K562 (cell line): ENCODE results near the gene FAM107B. TPM values are rescaled to one million over a fixed set of nuclear protein-coding genes. Genes with fewer than 3 reads are reported as not detected.
"Not testable (repeated sequence)": the region's sequence is repeated elsewhere in the genome, so short reads cannot be mapped to it uniquely, and the experiment has no call there.

ENCODE experiments used
- ATAC-seq: fragments of 200-7000 bp; cut with Tn5 transposase; 3 replicates; pipeline ENCODE4 v1.9.1; 2020; ENCODE audit warnings: moderate library complexity
- BruUV-seq: library from RNA; stranded (reverse); fragments of 400-500 nt; replicated peaks from 2 replicates; lab custom pipeline; 2021; lab: Mats Ljungman, UMichigan
- CTCF ChIA-PET: fragments of 300-600 bp; formaldehyde crosslinking; extraction: SDS; loops from one replicate; lab custom pipeline; 2021; ENCODE audit warnings: low intra/inter-chr PET ratio; lab: Yijun Ruan, JAX
- POLR2A ChIA-PET: fragments of 300-600, 350-650 bp; sonication (Branson Sonifier 250); formaldehyde crosslinking; extraction: SDS; loops from one replicate; lab custom pipeline; 2021; ENCODE audit warnings: antibody characterized with exemption, inconsistent platforms; lab: Yijun Ruan, JAX
- DNase-seq, 4 experiments: peaks; one replicate each; pipeline versions ENCODE4 v3.0.0 to v3.0.0-alpha.2; 2011 to 2018; ENCODE audit warnings: low spot score in 3 of 4, mixed read lengths in 3 of 4; ENCODE audit errors: extremely low read depth in 1 of 4
- FAIRE-seq: peaks from 2 replicates; lab custom pipeline; 2011; peaks lifted over from hg19 to GRCh38; lab: Jason Lieb, UNC
- H2AFZ ChIP-seq: 2 replicates; pipeline ENCODE4 v1.6.0; 2011; ENCODE audit warnings: low read depth, low read length, control low read depth, inconsistent platforms
- H3K27ac ChIP-seq: fragments of 200-600 bp; 3 replicates; pipeline ENCODE4 v1.8.0; 2011; ENCODE audit warnings: low read depth, mild to moderate bottlenecking, control low read depth, inconsistent platforms, low read length, moderate library complexity, mixed read lengths; ENCODE audit errors: extremely low read depth
- H3K27me3 ChIP-seq, 2 experiments: fragments of 300-600 bp in 1 of 2; 2 replicates in 1 of 2; 3 replicates in 1 of 2; pipeline versions ENCODE4 v1.6.0 to v1.8.0; 2011; ENCODE audit warnings: inconsistent platforms in 2 of 2, low read length in 2 of 2, mild to moderate bottlenecking in 1 of 2, mixed read lengths in 1 of 2, moderate library complexity in 1 of 2; ENCODE audit not compliant: control insufficient read depth in 2 of 2, insufficient read depth in 2 of 2
- H3K36me3 ChIP-seq: fragments of 300-600 bp; 3 replicates; pipeline ENCODE4 v1.8.0; 2011; ENCODE audit warnings: mild to moderate bottlenecking, low read length, inconsistent platforms; ENCODE audit not compliant: control insufficient read depth, insufficient read depth
- H3K4me1 ChIP-seq, 2 experiments: fragments of 200-600 bp in 1 of 2; replicated peaks in 1 of 2; 2 replicates in 1 of 2; 3 replicates in 1 of 2; pipeline versions ENCODE4 v1.5.1 to v1.8.0; 2011; ENCODE audit warnings: inconsistent platforms in 2 of 2, low read length in 2 of 2, mild to moderate bottlenecking in 1 of 2, mixed read lengths in 1 of 2, moderate library complexity in 1 of 2; ENCODE audit not compliant: control insufficient read depth in 2 of 2, insufficient read depth in 2 of 2
- H3K4me2 ChIP-seq: 2 replicates; pipeline ENCODE4 v1.6.1; 2011; ENCODE audit warnings: low read length, control low read depth, inconsistent platforms, mixed read lengths; ENCODE audit not compliant: insufficient read depth
- H3K4me3 ChIP-seq: fragments of 200-600 bp; sonication (generic), shearing (Covaris generic); 2 replicates; pipeline ENCODE4 v1.5.1; 2016; ENCODE audit warnings: control low read depth, inconsistent platforms
- H3K79me2 ChIP-seq: fragments of 200-600 bp; 3 replicates; pipeline ENCODE4 v1.8.0; 2011; ENCODE audit warnings: low read length, inconsistent platforms; ENCODE audit not compliant: control insufficient read depth, insufficient read depth
- H3K9ac ChIP-seq, 2 experiments: 2 replicates each; pipeline versions ENCODE4 v1.6.0 to v1.6.1; 2011; ENCODE audit warnings: low read depth in 2 of 2, low read length in 2 of 2, control low read depth in 1 of 2, inconsistent platforms in 1 of 2, mild to moderate bottlenecking in 1 of 2, mixed read lengths in 1 of 2; ENCODE audit not compliant: insufficient read depth in 1 of 2
- H3K9me1 ChIP-seq: one replicate; pipeline ENCODE4 v1.6.0; 2011; ENCODE audit warnings: inconsistent platforms, mild to moderate bottlenecking, low read length, moderate library complexity; ENCODE audit not compliant: control insufficient read depth, insufficient read depth
- H3K9me3 ChIP-seq: replicated peaks from 2 replicates; pipeline ENCODE4 v1.5.1; 2011; ENCODE audit warnings: low read depth, low read length, inconsistent platforms; ENCODE audit not compliant: control insufficient read depth, insufficient read depth
- H4K20me1 ChIP-seq: replicated peaks from 2 replicates; pipeline ENCODE4 v1.6.1; 2011; ENCODE audit warnings: low read length, inconsistent platforms, mixed read lengths; ENCODE audit not compliant: control insufficient read depth, insufficient read depth
- ASH1L ChIP-seq: fragments of 450-650 bp; IDR thresholded peaks from 2 replicates; pipeline ENCODE4 v1.6.1; 2018; ENCODE audit warnings: borderline replicate concordance, mild to moderate bottlenecking, low read depth; ENCODE audit not compliant: partially characterized antibody
- HCFC1 ChIP-seq: IDR thresholded peaks from 2 replicates; pipeline ENCODE4 v1.6.1; 2012; ENCODE audit warnings: low read depth, low read length, improper control_type of control experiment
- HDAC1 ChIP-seq, 2 experiments: fragments of 450-650 bp; IDR thresholded peaks; 2 replicates each; pipeline ENCODE4 v1.6.1; 2016 to 2017; ENCODE audit warnings: inconsistent platforms in 1 of 2, mild to moderate bottlenecking in 1 of 2, moderate library complexity in 1 of 2
- HNRNPL ChIP-seq: fragments of 200-400 bp; formaldehyde crosslinking; IDR thresholded peaks from 2 replicates; pipeline ENCODE4 v1.6.1; 2017; ENCODE audit warnings: low read depth, mild to moderate bottlenecking, low read length
- MTF1 ChIP-seq: fragments of 250-450 bp; sonication (Bioruptor Pico); IDR thresholded peaks from 2 replicates; pipeline ENCODE4 v1.9.0; 2021; ENCODE audit warnings: moderate library complexity, mild to moderate bottlenecking, inconsistent platforms, borderline replicate concordance
- NFATC3 ChIP-seq: fragments of 450-650 bp; IDR thresholded peaks from 2 replicates; pipeline ENCODE4 v1.6.1; 2017; ENCODE audit warnings: mild to moderate bottlenecking
- ZBTB34 ChIP-seq: fragments of 250-450 bp; sonication (Bioruptor Pico); IDR thresholded peaks from 2 replicates; pipeline ENCODE4 v1.8.0; 2021; ENCODE audit warnings: mild to moderate bottlenecking, moderate library complexity
- ZNF445 ChIP-seq: fragments of 250-450 bp; sonication (Bioruptor Pico); IDR thresholded peaks from 2 replicates; pipeline ENCODE4 v1.4.0; 2020; ENCODE audit warnings: low read depth, mild to moderate bottlenecking, moderate library complexity
- WGBS: fragments of 100-300 bp; shearing (Covaris generic); methylation state at CpG from one replicate; pipeline ENCODE4 v1.1.6; 2016; ENCODE audit warnings: low coverage, mixed read lengths; ENCODE audit not compliant: insufficient coverage; ENCODE audit errors: missing lambda C conversion rate; 5-methylcytosine and 5-hydroxymethylcytosine counted together
- in situ Hi-C: fragments of 300-500 bp; cut with MboI; formaldehyde crosslinking; loops from 4 replicates; pipeline ENCODE4 v1.15.0; 2018; ENCODE audit warnings: inconsistent platforms, mixed read lengths
- intact Hi-C: fragments of 100-400 bp; cut with micrococcal nuclease; formaldehyde crosslinking; loops from 2 replicates; pipeline ENCODE4 v1.14.2; 2022
- polyA plus RNA-seq, 8 experiments: library from polyadenylated mRNA; depleted of rRNA in 4 of 8; stranded (reverse) in 5 of 8; unstranded in 3 of 8; fragments of >200 nt; fragmentation: Nextera tagmentation in 2 of 8; fragmentation: Illumina TruSeq in 1 of 8; extraction: Ambion mirVana in 2 of 8; extraction: Trizol in 1 of 8; gene quantifications; 2 replicates each; pipeline versions ENCODE4 v1.2.1 to v1.2.3, GENCODE V29; 2011 to 2014; ENCODE audit warnings: inconsistent platforms in 1 of 8, missing spikeins in 1 of 8
- total RNA-seq, 7 experiments: library from RNA; depleted of rRNA in 6 of 7; stranded (reverse); fragments of >200 nt in 6 of 7; fragmentation: Illumina TruSeq in 2 of 7; extraction: Trizol in 2 of 7; gene quantifications; 2 replicates each; pipeline versions ENCODE4 v1.2.1 to v1.2.3, GENCODE V29; 2011 to 2021; ENCODE audit warnings: low replicate concordance in 1 of 7

The FAM107B gene
- total and polyA plus RNA-seq, 9 of the 15 experiments (the other 6 are each of a cell fraction or from before 2014, with no cell fraction given) = 0.40 to 2.8 (median 1.4) TPM

- ATAC-seq = no peak
- H3K79me2 ChIP-seq = no peaks in the 10 kb centered on the region
- H3K9ac ChIP-seq = no peak overlapping the region
- DNase-seq = no peak
- no peak overlapping the region for H2AFZ ChIP-seq
- CTCF ChIA-PET = no interaction called here
- in situ Hi-C loops = no loop called here
- no peak overlapping the region for H3K4me2 ChIP-seq
- H3K27ac ChIP-seq = no peak overlapping the region
- no peaks in the 10 kb centered on the region for H3K9me1 ChIP-seq
- FAIRE-seq = no peak
- H3K9me3 ChIP-seq = no peaks in the 10 kb centered on the region
- WGBS = 4% methylated on average over 5 of the region's 5 CpGs
- no TSS peak for BruUV-seq
- H3K4me1 ChIP-seq = no peaks in the 10 kb centered on the region
- POLR2A ChIA-PET = no interaction called here
- intact Hi-C loops = no loop called here
- H3K27me3 ChIP-seq = peaks cover 9 to 14% of the 10 kb centered on the region in 2 experiments; a peak in 4 of 5 replicates
- TF ChIP-seq NFATC3 (no peak), HDAC1 (IDR thresholded peaks at IDR 0.05) (no peak), HNRNPL (no peak), ZBTB34 (CRISPR knock-in tag) (no peak), MTF1 (CRISPR knock-in tag) (no peak), ZNF445 (CRISPR knock-in tag) (no peak), HCFC1 (no peak), ASH1L (no peak)
- no peaks in the 10 kb centered on the region for H3K36me3 ChIP-seq
- H3K4me3 ChIP-seq = no peak overlapping the region
- H4K20me1 ChIP-seq = no peaks in the 10 kb centered on the region
Measured at GRCh38 chr10:14592026-14592425, 182.7 kb downstream of the FAM107B start.

GRCh38 chr10:14588938-14589294 is 185.8 kb downstream of the FAM107B start:
- BruUV-seq, DNase-seq, H3K4me1 ChIP-seq, ATAC-seq, in situ Hi-C loops, H2AFZ ChIP-seq, H3K4me3 ChIP-seq, H3K9me1 ChIP-seq, CTCF ChIA-PET, H4K20me1 ChIP-seq, H3K79me2 ChIP-seq, intact Hi-C loops, H3K27ac ChIP-seq, FAIRE-seq, H3K9me3 ChIP-seq, H3K4me2 ChIP-seq, H3K9ac ChIP-seq, H3K36me3 ChIP-seq: not testable (repeated sequence)
- WGBS = 2% methylated on average over 4 of the region's 6 CpGs
- POLR2A ChIA-PET = interaction anchor here (0.9 kb wide), 1 partner anchor 19 kb away, joined by 3 read pairs; no protein-coding TSS in a partner anchor
- peaks cover 7 to 22% of the 10 kb centered on the region in 2 experiments for H3K27me3 ChIP-seq
